Measurements from ENCODE around the gene B3GAT1. TPM values are rescaled to one million over a fixed set of nuclear protein-coding genes. Genes with fewer than 3 reads are reported as not detected.

The B3GAT1 gene
- polyA plus RNA-seq, 6 donors from 2014 or later: not detected

DNA sequence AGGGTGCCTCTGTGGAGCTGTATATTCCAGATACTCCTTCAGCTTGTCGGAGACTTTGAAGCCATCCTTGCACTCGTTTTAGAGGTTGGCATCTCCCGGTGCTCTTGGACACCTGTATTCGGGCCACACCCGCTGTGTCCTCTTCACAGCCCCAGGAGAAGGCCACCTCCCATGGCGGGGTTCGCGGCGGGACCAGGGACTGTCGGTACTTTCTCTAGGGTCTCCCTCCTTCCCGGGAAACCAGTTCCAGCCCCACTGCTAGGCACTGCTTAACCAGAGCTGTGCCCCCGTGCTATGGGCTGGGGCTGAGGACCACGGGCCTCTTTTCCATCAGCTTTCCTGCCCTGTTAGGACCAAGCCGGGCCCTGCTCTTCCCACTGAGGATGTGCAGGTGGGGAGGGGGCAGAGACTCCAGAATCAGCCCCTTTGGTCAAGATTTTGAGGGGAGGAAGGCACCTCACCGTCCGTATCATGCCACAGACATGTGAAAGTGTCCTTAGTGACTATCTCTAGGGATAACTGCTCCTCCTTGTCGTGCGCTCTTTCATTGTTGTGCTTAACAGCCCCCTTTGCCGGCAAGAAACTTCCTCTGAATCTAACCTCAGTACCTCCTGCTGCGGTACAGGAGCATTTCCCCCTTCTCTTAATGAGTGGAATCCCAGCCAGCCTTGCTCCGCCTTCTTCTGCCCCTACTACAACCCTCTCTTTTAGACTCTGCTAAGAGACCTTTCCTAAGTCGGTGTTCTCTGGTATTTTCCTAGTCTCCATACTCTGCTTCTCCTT, 1.2 kb upstream of the B3GAT1 start:
- Mint-ChIP-seq H3K9me3 (peaks cover 0 to 4% (median 0%) of the 10 kb centered on the region in 7 donors), H3K4me1 (peaks cover 31 to 37% (median 32%) of the 10 kb centered on the region in 3 donors), H3K4me3 (peak overlapping the region in 7 of 8 donors; percentile 18 to 82 (median 60)), H3K27me3 (peaks cover 47 to 72% (median 71%) of the 10 kb centered on the region in 3 donors), H3K27ac (no peak overlapping the region), H3K36me3 (peaks cover 0 to 10% of the 10 kb centered on the region in 2 donors)
- ATAC-seq (ENCODE audit: low read depth in 2 of 2) (no peak), DNase-seq (no peak)

- peaks cover 39 to 66% (median 63%) of the 10 kb centered on the region in 3 donors for H3K27me3 Mint-ChIP-seq
- H3K4me1 Mint-ChIP-seq: peaks cover 31 to 37% (median 32%) of the 10 kb centered on the region in 3 donors
- peaks cover 0 to 4% (median 3%) of the 10 kb centered on the region in 7 donors for H3K9me3 Mint-ChIP-seq
- peaks cover 0 to 10% of the 10 kb centered on the region in 2 donors for H3K36me3 Mint-ChIP-seq
- DNase-seq (no peak), ATAC-seq (ENCODE audit: low read depth in 2 of 2) (no peak)
- H3K4me3 Mint-ChIP-seq: peak overlapping the region in 6 of 8 donors; percentile 24 to 79 (median 50)
- H3K27ac Mint-ChIP-seq: no peak overlapping the region
Measured at GRCh38 chr11:134410766-134411165, 1.3 kb downstream of the B3GAT1 start.

GRCh38 chr11:134409552-134410429, 2.3 kb downstream of the B3GAT1 start:
- peaks cover 0 to 10% of the 10 kb centered on the region in 2 donors for H3K36me3 Mint-ChIP-seq
- peaks cover 29 to 60% (median 56%) of the 10 kb centered on the region in 3 donors for H3K27me3 Mint-ChIP-seq
- peaks cover 24 to 29% (median 24%) of the 10 kb centered on the region in 3 donors for H3K4me1 Mint-ChIP-seq
- H3K4me3 Mint-ChIP-seq: peak overlapping the region in 2 of 8 donors; percentile 32 to 59
- peaks cover 0 to 4% (median 3%) of the 10 kb centered on the region in 7 donors for H3K9me3 Mint-ChIP-seq
- no peak for DNase-seq
- ATAC-seq (ENCODE audit: low read depth in 2 of 2): no peak
- H3K27ac Mint-ChIP-seq: no peak overlapping the region

DNA sequence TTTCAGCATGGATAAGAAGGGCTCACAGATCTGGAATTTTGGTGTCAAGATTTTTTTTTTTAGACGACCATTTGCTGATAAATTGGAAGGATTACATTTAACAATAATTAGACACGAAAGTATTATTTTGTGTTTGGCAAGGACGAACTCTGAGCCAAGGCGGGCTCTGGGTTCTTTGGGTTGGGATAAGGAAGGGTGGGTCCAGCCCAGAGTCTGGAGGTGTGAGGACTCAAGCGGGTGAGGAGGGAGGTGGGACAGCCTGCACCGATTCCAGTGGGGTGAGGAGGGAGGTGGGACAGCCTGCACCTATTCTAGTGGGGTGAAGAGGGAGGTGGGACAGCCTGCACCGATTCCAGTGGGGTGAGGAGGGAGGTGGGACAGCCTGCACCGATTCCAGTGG, 4.1 kb downstream of the B3GAT1 start:
- Mint-ChIP-seq H3K36me3 (peaks cover 0 to 10% of the 10 kb centered on the region in 2 donors), H3K4me3 (no peak overlapping the region), H3K9me3 (peaks cover 0 to 3% (median 2%) of the 10 kb centered on the region in 7 donors), H3K4me1 (peaks cover 13 to 18% (median 17%) of the 10 kb centered on the region in 3 donors), H3K27ac (no peak overlapping the region), H3K27me3 (peaks cover 28 to 55% (median 40%) of the 10 kb centered on the region in 3 donors)
- DNase-seq (no peak), ATAC-seq (ENCODE audit: low read depth in 2 of 2) (no peak)

DNA sequence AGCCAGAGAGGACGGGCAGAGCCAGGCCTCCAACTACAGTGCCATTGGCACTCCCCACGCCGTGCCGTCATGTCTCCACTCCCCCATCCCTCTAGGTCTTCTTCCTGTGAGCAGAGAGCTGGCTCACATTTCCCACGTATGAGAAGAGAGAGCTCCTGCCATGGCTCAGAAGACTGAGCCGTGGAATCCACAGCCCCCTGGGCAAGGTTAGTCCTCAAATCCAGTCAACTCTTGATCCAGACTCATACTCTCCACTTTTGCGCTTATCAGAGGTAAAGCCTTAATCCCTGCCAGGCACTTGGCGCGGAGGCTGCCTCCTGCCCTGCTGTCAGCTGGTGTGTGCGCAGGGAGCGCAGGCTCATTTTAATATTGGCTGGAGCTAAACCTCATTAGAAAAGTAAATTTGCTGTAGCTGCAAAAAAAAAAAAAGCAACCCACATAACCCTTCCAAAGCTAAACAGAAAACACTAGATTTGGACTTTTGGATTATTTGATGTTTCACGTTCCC, 4.7 kb downstream of the B3GAT1 start:
- DNase-seq (no peak), ATAC-seq (ENCODE audit: low read depth in 2 of 2) (no peak)
- peaks cover 0 to 3% (median 2%) of the 10 kb centered on the region in 7 donors for H3K9me3 Mint-ChIP-seq
- peaks cover 12 to 18% (median 17%) of the 10 kb centered on the region in 3 donors for H3K4me1 Mint-ChIP-seq
- no peak overlapping the region for H3K27ac Mint-ChIP-seq
- H3K27me3 Mint-ChIP-seq: peaks cover 28 to 57% (median 40%) of the 10 kb centered on the region in 3 donors
- peaks cover 0 to 10% of the 10 kb centered on the region in 2 donors for H3K36me3 Mint-ChIP-seq
- H3K4me3 Mint-ChIP-seq: no peak overlapping the region

GRCh38 chr11:134406264-134407185, 5.5 kb downstream of the B3GAT1 start:
- Mint-ChIP-seq H3K27ac (no peak overlapping the region), H3K27me3 (peaks cover 28 to 61% (median 40%) of the 10 kb centered on the region in 3 donors), H3K9me3 (peaks cover 0 to 3% (median 2%) of the 10 kb centered on the region in 7 donors), H3K4me1 (peaks cover 12 to 17% (median 17%) of the 10 kb centered on the region in 3 donors), H3K4me3 (peak overlapping the region in 2 of 8 donors; percentile 20 to 35), H3K36me3 (peaks cover 0 to 10% of the 10 kb centered on the region in 2 donors)
- DNase-seq (no peak), ATAC-seq (ENCODE audit: low read depth in 2 of 2) (no peak)

- H3K9me3 Mint-ChIP-seq: peaks cover 0 to 4% (median 2%) of the 10 kb centered on the region in 7 donors
- H3K4me1 Mint-ChIP-seq: peaks cover 5 to 13% (median 10%) of the 10 kb centered on the region in 3 donors
- no peak for DNase-seq
- no peak for ATAC-seq (ENCODE audit: low read depth in 2 of 2)
- H3K36me3 Mint-ChIP-seq: peaks cover 0 to 10% of the 10 kb centered on the region in 2 donors
- peaks cover 32 to 59% (median 33%) of the 10 kb centered on the region in 3 donors for H3K27me3 Mint-ChIP-seq
- no peak overlapping the region for H3K4me3 Mint-ChIP-seq
- no peak overlapping the region for H3K27ac Mint-ChIP-seq
Measured at GRCh38 chr11:134405841-134406240, 6.2 kb downstream of the B3GAT1 start.

- no peak overlapping the region for H3K4me3 Mint-ChIP-seq
- no peak overlapping the region for H3K27ac Mint-ChIP-seq
- peaks cover 31 to 59% (median 32%) of the 10 kb centered on the region in 3 donors for H3K27me3 Mint-ChIP-seq
- H3K4me1 Mint-ChIP-seq: peaks cover 1 to 9% (median 6%) of the 10 kb centered on the region in 3 donors
- H3K36me3 Mint-ChIP-seq: peaks cover 0 to 10% of the 10 kb centered on the region in 2 donors
- DNase-seq: no peak
- ATAC-seq (ENCODE audit: low read depth in 2 of 2): no peak
- peaks cover 0 to 4% (median 2%) of the 10 kb centered on the region in 7 donors for H3K9me3 Mint-ChIP-seq
Measured at GRCh38 chr11:134405436-134405835, 6.6 kb downstream of the B3GAT1 start.

- ATAC-seq (ENCODE audit: low read depth in 2 of 2) (no peak), DNase-seq (no peak)
- H3K4me1 Mint-ChIP-seq: peaks cover 0 to 3% (median 2%) of the 10 kb centered on the region in 3 donors
- peaks cover 0 to 4% of the 10 kb centered on the region in 2 donors for H3K36me3 Mint-ChIP-seq
- peaks cover 28 to 59% (median 29%) of the 10 kb centered on the region in 3 donors for H3K27me3 Mint-ChIP-seq
- H3K4me3 Mint-ChIP-seq: no peak overlapping the region
- H3K9me3 Mint-ChIP-seq: peaks cover 0 to 4% (median under 1%) of the 10 kb centered on the region in 7 donors
- H3K27ac Mint-ChIP-seq: no peak overlapping the region
Measured at GRCh38 chr11:134404575-134405341, 7.3 kb downstream of the B3GAT1 start.

DNA sequence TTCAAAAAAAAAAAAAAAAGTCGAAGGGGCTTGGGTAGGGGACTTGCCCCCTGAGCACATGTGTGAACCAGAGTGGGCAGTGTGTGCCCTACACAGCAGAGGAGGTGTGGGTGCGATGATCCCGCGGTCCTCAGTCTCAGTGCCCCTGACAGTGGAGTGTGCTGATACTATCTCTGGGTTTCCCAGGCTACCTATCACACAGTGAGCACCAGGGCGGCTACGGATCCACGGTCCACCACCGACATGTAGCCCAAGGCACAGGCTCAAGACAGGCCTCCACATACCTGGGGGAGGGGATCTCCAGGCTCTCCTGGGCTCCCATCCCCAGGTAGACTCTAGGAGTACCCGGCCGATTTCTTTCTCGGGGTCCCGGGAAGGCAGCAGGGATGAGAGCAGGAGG, 9.1 kb downstream of the B3GAT1 start:
- peaks cover 0 to 4% (median 0%) of the 10 kb centered on the region in 7 donors for H3K9me3 Mint-ChIP-seq
- H3K27me3 Mint-ChIP-seq: peaks cover 25 to 56% (median 27%) of the 10 kb centered on the region in 3 donors
- H3K4me1 Mint-ChIP-seq: no peaks in the 10 kb centered on the region
- no peaks in the 10 kb centered on the region for H3K36me3 Mint-ChIP-seq
- no peak for DNase-seq
- no peak for ATAC-seq (ENCODE audit: low read depth in 2 of 2)
- H3K4me3 Mint-ChIP-seq: no peak overlapping the region
- no peak overlapping the region for H3K27ac Mint-ChIP-seq

DNA sequence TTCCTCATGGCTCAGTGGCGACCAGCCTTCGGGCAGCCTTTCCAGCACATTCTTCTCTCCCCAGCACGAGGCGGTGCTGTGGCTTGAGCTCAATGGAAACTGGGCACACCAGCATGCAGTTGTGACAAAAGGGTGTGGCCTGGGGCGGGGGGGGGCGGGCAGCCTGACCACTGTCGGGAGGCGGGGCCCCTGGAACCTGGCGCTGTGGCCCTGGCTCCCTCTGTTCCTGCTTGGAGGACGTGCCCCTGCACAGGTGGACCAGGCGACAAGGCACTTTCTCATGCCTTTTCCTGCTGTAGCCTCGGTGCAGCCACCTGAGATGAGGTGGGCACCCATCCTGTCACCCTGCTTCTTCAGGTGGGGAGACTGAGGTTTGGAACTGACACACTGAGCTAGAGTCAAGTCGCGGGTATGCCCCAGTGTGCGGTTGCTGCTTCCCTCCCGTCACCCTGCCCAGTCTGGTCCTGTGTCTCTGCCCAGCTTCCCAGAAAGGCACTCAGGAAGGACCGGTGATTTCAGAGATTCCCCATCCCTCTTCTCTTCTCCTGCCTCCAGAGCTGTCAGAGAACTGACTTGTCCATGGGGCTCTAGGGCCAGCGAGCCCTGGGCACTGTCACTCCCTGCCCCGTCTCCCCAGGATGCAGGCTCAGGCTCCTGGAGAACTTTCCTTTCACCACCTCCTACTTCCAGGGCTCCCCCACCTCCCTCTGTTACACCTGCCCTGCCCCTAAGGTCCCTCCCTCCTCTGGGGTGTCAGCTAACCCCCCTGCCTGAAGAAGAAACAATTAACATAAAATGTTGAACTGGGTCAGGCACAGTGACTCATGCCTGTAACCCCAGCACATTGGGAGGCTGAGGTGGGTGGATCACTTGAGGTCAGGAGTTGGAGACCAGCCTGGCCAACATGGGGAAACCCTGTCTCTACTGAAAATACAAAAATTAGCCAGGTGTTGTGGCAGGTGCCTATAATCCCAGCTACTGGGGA, 9.9 kb downstream of the B3GAT1 start:
- Mint-ChIP-seq H3K36me3 (no peaks in the 10 kb centered on the region), H3K27ac (no peak overlapping the region), H3K4me3 (no peak overlapping the region), H3K27me3 (peaks cover 25 to 53% (median 25%) of the 10 kb centered on the region in 3 donors), H3K4me1 (no peaks in the 10 kb centered on the region), H3K9me3 (peaks cover 0 to 2% (median 0%) of the 10 kb centered on the region in 7 donors)
- no peak for DNase-seq
- no peak for ATAC-seq (ENCODE audit: low read depth in 2 of 2)
